IPS-15b (cell line): ENCODE measurements around the gene ATG7.
"Not testable (repeated sequence)": the region's sequence is repeated elsewhere in the genome, so short reads cannot be mapped to it uniquely, and the experiment has no call there.

Source experiments
- H3K27me3 ChIP-seq: one replicate; pipeline ENCODE4 v1.6.1; 2013; ENCODE audit warnings: low read length; ENCODE audit not compliant: control insufficient read depth, insufficient read depth
- H3K36me3 ChIP-seq: one replicate; pipeline ENCODE4 v1.6.1; 2013; ENCODE audit warnings: low read length; ENCODE audit not compliant: control insufficient read depth, insufficient read depth
- H3K4me1 ChIP-seq: one replicate; pipeline ENCODE4 v1.6.1; 2013; ENCODE audit warnings: mild to moderate bottlenecking, low read length; ENCODE audit not compliant: control insufficient read depth, insufficient read depth
- H3K4me3 ChIP-seq: one replicate; pipeline ENCODE4 v1.5.1; 2013; ENCODE audit warnings: low read depth, low read length
- H3K9ac ChIP-seq: one replicate; pipeline ENCODE4 v1.6.1; 2013; ENCODE audit warnings: low read depth, mild to moderate bottlenecking, low read length
- H3K9me3 ChIP-seq: one replicate; pipeline ENCODE4 v1.6.1; 2013; ENCODE audit warnings: mild to moderate bottlenecking, low read length; ENCODE audit not compliant: control insufficient read depth, insufficient read depth

ATG7 gene

DNA sequence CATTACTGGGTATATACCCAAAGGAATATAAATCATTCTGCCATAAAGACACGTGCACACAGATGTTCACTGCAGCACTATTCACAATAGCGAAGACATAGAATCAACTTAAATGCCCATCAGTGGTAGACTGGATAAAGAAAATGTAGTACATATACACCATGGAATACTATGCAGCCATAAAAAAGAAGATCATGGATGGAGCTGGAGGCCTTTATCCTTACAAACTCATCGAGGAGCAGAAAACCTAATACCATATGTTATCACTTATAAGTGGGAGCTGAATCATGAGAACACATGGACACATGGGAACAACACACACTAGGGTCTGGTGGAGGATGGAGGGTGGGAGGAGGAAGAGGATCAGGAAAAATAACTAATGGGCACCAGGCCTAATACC, 173.0 kb downstream of the ATG7 start:
- not testable (repeated sequence) for H3K4me3 ChIP-seq, H3K27me3 ChIP-seq, H3K9ac ChIP-seq, H3K9me3 ChIP-seq, H3K4me1 ChIP-seq, H3K36me3 ChIP-seq

DNA sequence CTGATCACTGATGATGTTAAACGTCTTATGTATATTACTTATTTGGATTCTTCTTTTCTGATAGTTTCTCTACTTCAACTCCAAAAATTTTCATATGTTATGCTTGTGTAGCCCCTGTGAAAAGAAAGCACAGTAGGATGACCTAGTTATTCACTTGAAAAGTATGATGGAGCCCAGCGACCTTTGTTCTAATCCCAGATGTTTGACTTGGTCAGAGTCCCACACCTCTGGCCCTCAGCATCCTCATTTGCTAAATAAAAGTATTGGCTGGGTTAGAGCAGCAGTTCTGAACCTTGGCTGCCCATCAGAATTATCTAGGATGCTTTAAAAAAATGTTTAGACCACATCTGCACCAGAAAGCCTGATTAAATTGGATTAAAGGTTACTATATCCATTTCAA, 173.7 kb downstream of the ATG7 start:
- H3K9ac ChIP-seq, result no peak overlapping the region
- H3K4me3 ChIP-seq, result no peak overlapping the region
- no peaks in the 10 kb centered on the region for H3K36me3 ChIP-seq
- H3K4me1 ChIP-seq, result no peaks in the 10 kb centered on the region
- no peaks in the 10 kb centered on the region for H3K9me3 ChIP-seq
- H3K27me3 ChIP-seq, result no peaks in the 10 kb centered on the region

DNA sequence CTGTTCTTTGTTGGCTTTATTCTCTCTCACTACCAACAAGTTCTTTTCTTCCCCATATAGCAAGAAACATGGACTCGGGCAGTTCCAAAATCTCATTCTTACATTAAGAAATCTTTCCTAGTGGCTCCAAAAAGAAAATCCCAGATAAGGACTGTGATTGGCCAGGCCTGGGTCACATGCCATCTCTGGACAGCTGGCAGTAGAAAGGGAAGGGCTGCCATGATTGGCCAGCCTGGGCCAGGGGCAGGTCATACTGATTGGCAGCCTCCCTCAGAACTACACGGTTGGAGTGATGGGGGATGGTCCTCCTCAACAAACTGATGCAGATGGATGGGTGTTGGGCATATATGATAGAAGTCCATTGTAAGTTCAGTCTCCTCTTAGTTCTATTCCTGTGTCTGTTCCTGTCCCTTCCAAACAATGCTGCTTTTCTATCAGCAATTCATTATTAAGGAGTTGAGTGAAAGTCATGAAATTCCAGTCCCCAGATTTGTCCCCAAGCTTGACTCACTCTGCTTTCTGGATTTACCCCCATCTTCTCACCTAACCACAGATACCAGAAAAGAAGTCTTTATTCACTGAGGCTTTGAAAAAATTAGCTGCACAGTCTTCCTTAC, 175.5 kb downstream of the ATG7 start:
- H3K4me3 ChIP-seq, result no peak overlapping the region
- H3K27me3 ChIP-seq, result no peaks in the 10 kb centered on the region
- no peak overlapping the region for H3K9ac ChIP-seq
- no peaks in the 10 kb centered on the region for H3K4me1 ChIP-seq
- H3K9me3 ChIP-seq, result no peaks in the 10 kb centered on the region
- H3K36me3 ChIP-seq, result no peaks in the 10 kb centered on the region

DNA sequence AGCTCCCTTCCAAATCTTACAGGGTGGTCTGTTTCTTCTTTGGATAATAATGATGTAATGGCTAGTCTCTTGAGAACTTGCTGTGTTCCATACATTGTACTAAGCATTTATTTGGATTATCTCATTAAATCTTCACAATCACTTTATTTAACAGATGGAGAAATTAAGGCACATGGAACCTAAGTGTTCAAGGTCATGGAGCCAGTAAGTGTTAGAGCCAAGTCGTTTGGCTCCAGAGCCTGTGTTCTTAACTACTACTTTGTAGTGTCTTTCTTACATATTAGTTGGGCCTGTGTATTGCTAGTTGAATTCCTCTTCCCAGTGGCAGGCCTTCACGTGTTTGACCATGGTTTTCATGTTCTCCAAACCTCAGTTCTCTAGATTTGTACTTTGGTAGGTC, 177.8 kb downstream of the ATG7 start:
- no peak overlapping the region for H3K9ac ChIP-seq
- H3K4me3 ChIP-seq, result no peak overlapping the region
- H3K9me3 ChIP-seq, result no peaks in the 10 kb centered on the region
- no peaks in the 10 kb centered on the region for H3K4me1 ChIP-seq
- H3K27me3 ChIP-seq, result no peaks in the 10 kb centered on the region
- no peaks in the 10 kb centered on the region for H3K36me3 ChIP-seq

DNA sequence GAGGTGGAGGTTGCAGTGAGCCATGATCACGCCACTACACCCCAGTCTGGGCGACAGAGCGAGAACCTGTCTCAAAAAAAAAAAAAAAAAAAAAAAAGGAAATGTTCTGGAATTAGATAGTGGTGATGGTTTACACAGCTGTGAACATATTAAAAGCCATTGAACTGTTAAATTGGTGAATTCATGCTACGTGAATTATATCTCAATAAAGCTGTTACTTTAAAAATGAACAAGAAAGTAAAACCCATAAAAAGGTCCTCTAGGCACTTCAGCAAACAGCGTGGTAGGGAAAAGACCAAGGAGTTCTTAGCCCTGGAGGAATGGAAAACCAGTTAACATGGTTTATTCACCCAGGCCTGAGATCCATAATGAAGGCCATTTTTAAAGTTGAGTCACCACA, 180.1 kb downstream of the ATG7 start:
- no peak overlapping the region for H3K4me3 ChIP-seq
- no peaks in the 10 kb centered on the region for H3K4me1 ChIP-seq
- H3K9me3 ChIP-seq, result no peaks in the 10 kb centered on the region
- H3K9ac ChIP-seq, result no peak overlapping the region
- H3K36me3 ChIP-seq, result no peaks in the 10 kb centered on the region
- no peaks in the 10 kb centered on the region for H3K27me3 ChIP-seq

DNA sequence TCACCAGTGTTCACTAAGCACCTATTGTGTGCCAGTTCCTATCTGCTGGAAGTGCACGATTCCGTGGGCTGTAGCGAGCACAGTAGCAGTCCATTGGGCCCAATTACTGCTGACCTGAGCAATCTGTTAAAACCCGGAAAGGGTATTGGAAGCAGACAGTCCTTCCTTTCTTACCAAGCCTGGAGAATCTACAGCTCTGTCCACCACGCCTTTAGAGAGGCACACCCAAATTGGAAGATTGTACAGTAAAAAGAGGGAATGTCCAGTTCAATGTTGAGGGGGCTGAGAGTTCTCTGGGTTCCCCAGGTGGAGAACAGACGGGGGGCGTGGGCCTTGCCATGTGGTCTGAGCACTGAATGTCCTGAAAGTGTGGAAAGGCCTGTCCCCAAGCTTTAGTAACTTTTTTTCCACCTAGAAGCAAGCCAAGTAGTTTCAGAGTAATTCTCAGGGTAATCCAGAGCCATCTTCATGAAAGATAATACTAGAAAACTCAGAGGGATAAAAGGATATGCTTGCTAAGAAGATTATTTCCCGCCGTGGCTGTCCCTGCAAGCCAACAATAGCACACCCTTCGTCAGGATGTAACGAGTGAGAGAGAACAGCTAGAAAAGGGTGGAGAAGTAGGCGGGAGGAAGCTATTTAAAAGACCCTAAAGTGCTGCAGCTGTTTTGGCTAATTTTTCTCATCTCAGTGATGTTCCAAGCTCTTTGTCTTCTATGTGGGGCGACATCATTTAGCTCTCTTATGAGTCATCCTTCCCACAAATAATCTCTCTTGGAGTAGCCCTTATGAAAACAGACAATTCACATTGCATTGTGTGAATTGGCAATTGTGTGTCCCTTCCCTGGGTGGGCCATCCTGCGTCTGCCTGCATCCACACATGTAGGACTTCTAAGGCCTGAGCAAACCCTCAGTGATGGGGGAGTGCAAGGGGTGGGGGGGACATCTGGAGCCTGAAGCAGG, 181.0 kb downstream of the ATG7 start:
- Histone ChIP-seq H3K4me1 (no peaks in the 10 kb centered on the region), H3K27me3 (no peaks in the 10 kb centered on the region), H3K36me3 (no peaks in the 10 kb centered on the region), H3K4me3 (no peak overlapping the region), H3K9me3 (no peaks in the 10 kb centered on the region), H3K9ac (no peak overlapping the region)

DNA sequence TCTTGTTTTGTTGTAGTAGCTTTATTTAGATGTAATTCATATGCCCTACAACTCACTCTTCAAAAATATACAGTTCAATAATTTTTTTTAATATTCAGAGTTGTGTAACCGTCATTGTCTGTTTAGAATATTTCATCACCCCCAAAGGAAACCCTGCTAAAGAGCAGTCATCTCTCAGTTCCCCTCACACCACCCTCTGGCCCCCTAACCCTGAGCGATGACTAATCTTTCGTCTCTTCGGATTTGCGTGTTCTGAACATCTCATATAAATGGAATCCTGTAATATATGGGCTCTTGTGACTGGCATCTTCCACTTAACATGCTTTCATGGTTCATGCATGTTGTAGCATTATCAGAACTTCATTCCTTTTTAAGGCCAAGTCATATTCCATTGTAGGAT, 183.8 kb downstream of the ATG7 start:
- Histone ChIP-seq H3K36me3 (no peaks in the 10 kb centered on the region), H3K9me3 (no peaks in the 10 kb centered on the region), H3K9ac (no peak overlapping the region), H3K4me1 (no peaks in the 10 kb centered on the region), H3K27me3 (no peaks in the 10 kb centered on the region), H3K4me3 (no peak overlapping the region)

DNA sequence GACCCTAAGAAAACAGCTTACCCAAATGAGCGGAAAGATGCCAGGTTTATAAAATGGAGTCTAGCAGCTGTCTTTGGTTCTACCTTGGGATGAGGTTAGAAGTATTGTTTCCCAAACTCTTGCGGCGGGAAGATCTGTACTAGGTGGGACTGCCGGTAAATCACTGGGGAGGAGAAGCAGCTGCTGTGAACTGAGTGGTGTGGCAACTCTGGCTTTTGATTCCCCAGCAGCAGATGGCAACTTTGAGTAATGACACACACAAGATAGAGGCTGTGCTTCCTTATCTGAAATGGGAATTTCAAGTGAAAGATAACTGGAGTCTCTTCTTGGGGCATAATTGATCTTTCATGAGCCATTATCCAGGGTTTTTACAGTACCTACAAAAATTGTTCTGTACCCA, 184.9 kb downstream of the ATG7 start:
- no peaks in the 10 kb centered on the region for H3K9me3 ChIP-seq
- no peaks in the 10 kb centered on the region for H3K36me3 ChIP-seq

DNA sequence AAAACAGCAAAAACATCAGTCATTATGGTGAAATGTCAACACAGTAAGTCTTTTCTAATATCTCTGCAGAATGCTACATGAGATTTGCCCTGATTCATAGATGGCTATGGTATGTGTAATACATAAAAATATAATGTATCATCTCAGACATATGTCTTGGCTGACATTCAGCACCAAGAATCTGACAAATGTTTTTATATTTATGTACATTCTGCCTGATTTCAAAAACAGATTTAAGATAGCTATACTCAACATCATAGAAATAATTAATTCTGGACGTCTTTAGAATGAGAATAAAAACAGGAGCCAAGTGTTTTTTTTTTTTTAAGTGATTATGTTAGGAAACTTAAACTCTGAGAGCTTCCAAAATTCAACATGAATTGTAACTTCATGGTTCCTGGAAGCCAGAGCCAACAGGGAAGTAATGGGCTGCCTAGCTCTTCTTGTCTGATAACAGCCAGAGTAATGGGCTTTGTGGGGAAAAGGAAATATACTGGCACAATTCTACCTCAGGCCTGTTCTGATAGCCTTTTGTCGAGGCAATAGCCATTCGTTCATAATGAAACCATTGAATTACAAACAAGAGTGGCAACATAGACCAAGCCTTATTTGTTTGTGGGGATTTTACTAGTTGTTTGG, 187.1 kb downstream of the ATG7 start:
- Histone ChIP-seq H3K36me3 (no peaks in the 10 kb centered on the region), H3K27me3 (no peaks in the 10 kb centered on the region), H3K9me3 (no peaks in the 10 kb centered on the region), H3K9ac (no peak overlapping the region), H3K4me1 (peaks cover 2% of the 10 kb centered on the region), H3K4me3 (no peak overlapping the region)

More for the DNA sequence above, 184.9 kb downstream of the ATG7 start:
- Histone ChIP-seq H3K4me3 (no peak overlapping the region), H3K9ac (no peak overlapping the region), H3K4me1 (no peaks in the 10 kb centered on the region), H3K27me3 (no peaks in the 10 kb centered on the region)

DNA sequence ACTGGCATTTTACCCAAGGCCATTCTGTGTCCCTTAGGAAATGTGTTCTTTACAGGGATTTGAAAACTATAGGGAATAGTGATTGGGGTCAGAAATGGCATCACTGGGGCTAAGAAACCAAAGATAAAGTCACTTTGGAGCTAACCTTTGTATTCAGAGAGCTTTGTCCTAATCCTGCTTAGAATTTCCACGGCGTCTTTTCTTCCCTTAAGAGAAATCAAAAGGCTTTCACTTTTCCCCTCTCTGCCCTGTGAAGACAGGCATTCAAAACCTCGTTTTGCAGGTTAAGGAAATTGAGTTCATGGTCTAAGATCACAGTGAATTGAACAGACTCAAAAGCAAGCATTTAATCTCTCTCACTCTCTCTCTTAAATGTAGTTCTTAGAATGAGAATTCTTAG, 189.0 kb downstream of the ATG7 start:
- peaks cover 2% of the 10 kb centered on the region for H3K4me1 ChIP-seq
- H3K36me3 ChIP-seq, result no peaks in the 10 kb centered on the region
- H3K9ac ChIP-seq, result no peak overlapping the region
- H3K27me3 ChIP-seq, result no peaks in the 10 kb centered on the region
- H3K4me3 ChIP-seq, result no peak overlapping the region
- no peaks in the 10 kb centered on the region for H3K9me3 ChIP-seq

DNA sequence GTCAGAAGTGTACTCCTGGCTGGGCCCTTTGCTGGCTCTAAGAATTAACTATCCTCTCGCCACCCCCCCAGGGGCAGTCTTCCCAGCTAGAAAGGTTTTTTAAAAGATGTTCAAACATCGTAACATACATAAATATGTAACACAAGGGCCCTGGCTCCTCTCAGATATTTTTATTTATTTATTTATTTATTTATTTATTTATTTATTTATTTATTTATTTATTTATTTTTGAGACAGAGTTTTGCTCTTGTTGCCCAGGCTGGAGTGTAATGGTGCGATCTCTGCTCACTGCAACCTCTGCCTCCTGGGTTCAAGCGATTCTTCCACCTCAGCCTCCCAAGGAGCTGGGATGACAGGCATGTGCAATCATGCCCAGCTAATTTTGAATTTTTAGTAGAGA, 190.5 kb downstream of the ATG7 start:
- not testable (repeated sequence) for H3K4me3 ChIP-seq, H3K27me3 ChIP-seq, H3K36me3 ChIP-seq, H3K4me1 ChIP-seq, H3K9me3 ChIP-seq, H3K9ac ChIP-seq

DNA sequence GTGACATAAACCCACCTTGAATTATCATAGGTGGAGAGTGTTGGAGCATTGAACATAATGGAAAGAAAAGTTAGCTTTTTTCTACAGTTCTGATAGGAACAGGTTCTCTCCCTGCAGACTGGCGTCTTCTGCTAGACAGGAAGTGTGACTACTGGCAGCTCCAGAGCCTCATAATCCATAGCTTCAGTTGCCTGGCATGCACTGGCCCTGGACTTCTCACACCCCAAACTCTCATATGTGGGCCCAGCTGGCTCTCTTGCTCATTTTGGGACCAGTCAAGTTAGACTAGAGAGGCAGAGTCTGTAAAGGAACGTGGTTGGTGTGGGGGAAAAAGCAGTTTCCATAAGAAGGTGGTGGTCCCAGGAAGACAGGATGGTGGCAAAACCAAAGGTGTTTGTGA, 191.4 kb downstream of the ATG7 start:
- Histone ChIP-seq H3K4me1 (peaks cover 2% of the 10 kb centered on the region), H3K9ac (no peak overlapping the region), H3K36me3 (no peaks in the 10 kb centered on the region), H3K4me3 (no peak overlapping the region), H3K9me3 (no peaks in the 10 kb centered on the region), H3K27me3 (no peaks in the 10 kb centered on the region)
